K562 (cell line): ENCODE data around the gene ALS2CL. TPM values are rescaled to one million over a fixed set of nuclear protein-coding genes. Genes with fewer than 3 reads are reported as not detected.

Experiments used
- ATAC-seq: fragments of 200-7000 bp; cut with Tn5 transposase; 3 replicates; pipeline ENCODE4 v1.9.1; 2020; ENCODE audit warnings: moderate library complexity
- BruUV-seq: library from RNA; stranded (reverse); fragments of 400-500 nt; replicated peaks from 2 replicates; lab custom pipeline; 2021; lab: Mats Ljungman, UMichigan
- CTCF ChIA-PET: fragments of 300-600 bp; formaldehyde crosslinking; extraction: SDS; loops from one replicate; lab custom pipeline; 2021; ENCODE audit warnings: low intra/inter-chr PET ratio; lab: Yijun Ruan, JAX
- POLR2A ChIA-PET: fragments of 300-600, 350-650 bp; sonication (Branson Sonifier 250); formaldehyde crosslinking; extraction: SDS; loops from one replicate; lab custom pipeline; 2021; ENCODE audit warnings: antibody characterized with exemption, inconsistent platforms; lab: Yijun Ruan, JAX
- DNase-seq, 4 experiments: peaks; one replicate each; pipeline versions ENCODE4 v3.0.0 to v3.0.0-alpha.2; 2011 to 2018; ENCODE audit warnings: low spot score in 3 of 4, mixed read lengths in 3 of 4; ENCODE audit errors: extremely low read depth in 1 of 4
- FAIRE-seq: peaks from 2 replicates; lab custom pipeline; 2011; peaks lifted over from hg19 to GRCh38; lab: Jason Lieb, UNC
- H2AFZ ChIP-seq: 2 replicates; pipeline ENCODE4 v1.6.0; 2011; ENCODE audit warnings: low read depth, low read length, control low read depth, inconsistent platforms
- H3K27ac ChIP-seq: fragments of 200-600 bp; 3 replicates; pipeline ENCODE4 v1.8.0; 2011; ENCODE audit warnings: low read depth, mild to moderate bottlenecking, control low read depth, inconsistent platforms, low read length, moderate library complexity, mixed read lengths; ENCODE audit errors: extremely low read depth
- H3K27me3 ChIP-seq, 2 experiments: fragments of 300-600 bp in 1 of 2; 2 replicates in 1 of 2; 3 replicates in 1 of 2; pipeline versions ENCODE4 v1.6.0 to v1.8.0; 2011; ENCODE audit warnings: inconsistent platforms in 2 of 2, low read length in 2 of 2, mild to moderate bottlenecking in 1 of 2, mixed read lengths in 1 of 2, moderate library complexity in 1 of 2; ENCODE audit not compliant: control insufficient read depth in 2 of 2, insufficient read depth in 2 of 2
- H3K36me3 ChIP-seq: fragments of 300-600 bp; 3 replicates; pipeline ENCODE4 v1.8.0; 2011; ENCODE audit warnings: mild to moderate bottlenecking, low read length, inconsistent platforms; ENCODE audit not compliant: control insufficient read depth, insufficient read depth
- H3K4me1 ChIP-seq, 2 experiments: fragments of 200-600 bp in 1 of 2; replicated peaks in 1 of 2; 2 replicates in 1 of 2; 3 replicates in 1 of 2; pipeline versions ENCODE4 v1.5.1 to v1.8.0; 2011; ENCODE audit warnings: inconsistent platforms in 2 of 2, low read length in 2 of 2, mild to moderate bottlenecking in 1 of 2, mixed read lengths in 1 of 2, moderate library complexity in 1 of 2; ENCODE audit not compliant: control insufficient read depth in 2 of 2, insufficient read depth in 2 of 2
- H3K4me2 ChIP-seq: 2 replicates; pipeline ENCODE4 v1.6.1; 2011; ENCODE audit warnings: low read length, control low read depth, inconsistent platforms, mixed read lengths; ENCODE audit not compliant: insufficient read depth
- H3K4me3 ChIP-seq: fragments of 200-600 bp; sonication (generic), shearing (Covaris generic); 2 replicates; pipeline ENCODE4 v1.5.1; 2016; ENCODE audit warnings: control low read depth, inconsistent platforms
- H3K79me2 ChIP-seq: fragments of 200-600 bp; 3 replicates; pipeline ENCODE4 v1.8.0; 2011; ENCODE audit warnings: low read length, inconsistent platforms; ENCODE audit not compliant: control insufficient read depth, insufficient read depth
- H3K9ac ChIP-seq, 2 experiments: 2 replicates each; pipeline versions ENCODE4 v1.6.0 to v1.6.1; 2011; ENCODE audit warnings: low read depth in 2 of 2, low read length in 2 of 2, control low read depth in 1 of 2, inconsistent platforms in 1 of 2, mild to moderate bottlenecking in 1 of 2, mixed read lengths in 1 of 2; ENCODE audit not compliant: insufficient read depth in 1 of 2
- H3K9me1 ChIP-seq: one replicate; pipeline ENCODE4 v1.6.0; 2011; ENCODE audit warnings: inconsistent platforms, mild to moderate bottlenecking, low read length, moderate library complexity; ENCODE audit not compliant: control insufficient read depth, insufficient read depth
- H3K9me3 ChIP-seq: replicated peaks from 2 replicates; pipeline ENCODE4 v1.5.1; 2011; ENCODE audit warnings: low read depth, low read length, inconsistent platforms; ENCODE audit not compliant: control insufficient read depth, insufficient read depth
- H4K20me1 ChIP-seq: replicated peaks from 2 replicates; pipeline ENCODE4 v1.6.1; 2011; ENCODE audit warnings: low read length, inconsistent platforms, mixed read lengths; ENCODE audit not compliant: control insufficient read depth, insufficient read depth
- BCOR ChIP-seq: fragments of 450-650 bp; IDR thresholded peaks from 2 replicates; pipeline ENCODE4 v1.6.1; 2016
- MTA1 ChIP-seq: fragments of 450-650 bp; IDR thresholded peaks from 2 replicates; pipeline ENCODE4 v1.6.1; 2017; ENCODE audit warnings: borderline replicate concordance
- NRF1 ChIP-seq, 2 experiments: fragments of 450-650 bp; IDR thresholded peaks in 1 of 2; conservative IDR thresholded peaks in 1 of 2; 2 replicates each; pipeline ENCODE4 v1.6.1; 2014; ENCODE audit warnings: mild to moderate bottlenecking in 2 of 2
- SMC3 ChIP-seq: conservative IDR thresholded peaks from 2 replicates; pipeline ENCODE4 v1.6.1; 2011; ENCODE audit warnings: low read depth, low read length, improper control_type of control experiment; ENCODE audit not compliant: insufficient read depth
- ZNF217 ChIP-seq: sonication (generic); formaldehyde crosslinking; IDR thresholded peaks from 2 replicates; pipeline ENCODE4 v1.8.0; 2022; ENCODE audit warnings: mild to moderate bottlenecking, missing genetic modification reagents
- WGBS: fragments of 100-300 bp; shearing (Covaris generic); methylation state at CpG from one replicate; pipeline ENCODE4 v1.1.6; 2016; ENCODE audit warnings: low coverage, mixed read lengths; ENCODE audit not compliant: insufficient coverage; ENCODE audit errors: missing lambda C conversion rate; 5-methylcytosine and 5-hydroxymethylcytosine counted together
- in situ Hi-C: fragments of 300-500 bp; cut with MboI; formaldehyde crosslinking; loops from 4 replicates; pipeline ENCODE4 v1.15.0; 2018; ENCODE audit warnings: inconsistent platforms, mixed read lengths
- intact Hi-C: fragments of 100-400 bp; cut with micrococcal nuclease; formaldehyde crosslinking; loops from 2 replicates; pipeline ENCODE4 v1.14.2; 2022
- polyA plus RNA-seq, 8 experiments: library from polyadenylated mRNA; depleted of rRNA in 4 of 8; stranded (reverse) in 5 of 8; unstranded in 3 of 8; fragments of >200 nt; fragmentation: Nextera tagmentation in 2 of 8; fragmentation: Illumina TruSeq in 1 of 8; extraction: Ambion mirVana in 2 of 8; extraction: Trizol in 1 of 8; gene quantifications; 2 replicates each; pipeline versions ENCODE4 v1.2.1 to v1.2.3, GENCODE V29; 2011 to 2014; ENCODE audit warnings: inconsistent platforms in 1 of 8, missing spikeins in 1 of 8
- total RNA-seq, 7 experiments: library from RNA; depleted of rRNA in 6 of 7; stranded (reverse); fragments of >200 nt in 6 of 7; fragmentation: Illumina TruSeq in 2 of 7; extraction: Trizol in 2 of 7; gene quantifications; 2 replicates each; pipeline versions ENCODE4 v1.2.1 to v1.2.3, GENCODE V29; 2011 to 2021; ENCODE audit warnings: low replicate concordance in 1 of 7
- TF ChIP-seq, protein P1 (sequence below): sonication (generic); formaldehyde crosslinking; IDR thresholded peaks from 2 replicates; pipeline ENCODE4 v1.5.0; 2020; ENCODE audit warnings: missing genetic modification reagents
- TF ChIP-seq, protein P2 (sequence below): fragments of 250-450 bp; sonication (Bioruptor Pico); IDR thresholded peaks from 2 replicates; pipeline ENCODE4 v1.4.0; 2020; ENCODE audit warnings: mild to moderate bottlenecking, moderate library complexity

ALS2CL gene
- total and polyA plus RNA-seq, 9 of the 15 experiments (the other 6 are each of a cell fraction or from before 2014, with no cell fraction given) = 0.03 to 0.13 (median 0.05) TPM; not detected in 3

DNA sequence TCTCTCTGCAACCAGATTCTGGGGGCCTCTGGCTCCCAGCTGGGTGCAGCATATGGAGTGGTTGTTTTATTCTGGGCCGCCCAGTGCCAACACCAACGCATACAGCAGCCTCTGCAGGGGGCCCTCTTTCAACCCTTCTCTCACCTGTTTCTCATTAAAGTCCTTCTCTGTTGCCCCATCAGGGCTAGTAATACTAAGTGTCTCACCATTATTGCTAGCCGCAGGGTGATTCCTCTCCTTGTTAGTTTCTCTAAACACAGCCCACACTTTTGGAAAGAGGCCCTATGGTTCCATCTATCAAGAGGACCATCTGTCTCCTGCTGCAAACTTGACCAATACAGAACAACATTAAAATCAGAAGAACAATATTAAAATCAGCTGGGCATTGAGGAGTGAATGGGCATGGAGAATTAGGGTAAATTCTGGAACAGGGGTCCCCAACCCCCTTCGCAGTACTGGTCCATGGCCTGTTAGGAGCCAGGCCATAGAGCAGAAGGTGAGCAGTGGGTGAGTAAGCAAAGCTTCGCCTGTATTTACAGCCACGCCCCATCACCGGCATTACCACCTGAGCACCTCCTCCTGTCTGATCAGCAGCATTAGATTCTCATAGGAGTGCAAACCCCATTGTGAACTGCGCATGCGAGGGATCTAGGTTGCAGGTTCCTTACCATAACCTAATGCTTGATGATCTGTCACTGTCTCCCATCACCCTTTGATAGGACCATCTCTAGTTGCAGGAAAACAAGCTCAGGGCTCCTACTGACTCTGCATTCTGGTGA, 36.5 kb downstream of the ALS2CL start:
- Histone ChIP-seq H3K36me3 (no peaks in the 10 kb centered on the region), H3K27me3 (peaks cover 23 to 52% of the 10 kb centered on the region in 2 experiments), H4K20me1 (no peaks in the 10 kb centered on the region; the same call in 1 of the 2 replicates), H3K4me2 (no peak overlapping the region), H2AFZ (no peak overlapping the region), H3K9me3 (no peaks in the 10 kb centered on the region), H3K4me3 (no peak overlapping the region), H3K9ac (no peak overlapping the region), H3K27ac (no peak overlapping the region), H3K9me1 (no peaks in the 10 kb centered on the region), H3K4me1 (no peaks in the 10 kb centered on the region), H3K79me2 (no peaks in the 10 kb centered on the region)
- FAIRE-seq = no peak
- no peak for DNase-seq
- WGBS = under 1% methylated on average over 9 of the region's 9 CpGs
- no peak for ATAC-seq
- intact Hi-C loops = no loop called here
- BruUV-seq = no TSS peak
- peak; percentile 65 to 71; a peak in 3 of 4 replicates for TF ChIP-seq NRF1 (conservative IDR thresholded peaks at IDR 0.05 in 1 of 2, IDR thresholded peaks at IDR 0.05 in 1 of 2)
- TF ChIP-seq, protein P1, sequence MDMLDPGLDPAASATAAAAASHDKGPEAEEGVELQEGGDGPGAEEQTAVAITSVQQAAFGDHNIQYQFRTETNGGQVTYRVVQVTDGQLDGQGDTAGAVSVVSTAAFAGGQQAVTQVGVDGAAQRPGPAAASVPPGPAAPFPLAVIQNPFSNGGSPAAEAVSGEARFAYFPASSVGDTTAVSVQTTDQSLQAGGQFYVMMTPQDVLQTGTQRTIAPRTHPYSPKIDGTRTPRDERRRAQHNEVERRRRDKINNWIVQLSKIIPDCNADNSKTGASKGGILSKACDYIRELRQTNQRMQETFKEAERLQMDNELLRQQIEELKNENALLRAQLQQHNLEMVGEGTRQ (CRISPR knock-in tag) = no peak
- ChIA-PET POLR2A (interaction anchor here (0.7 to 1.0 kb wide), 2 partner anchors 9 to 27 kb away, joined by 3 to 4 read pairs; no protein-coding TSS in a partner anchor), CTCF (no interaction called here)
- in situ Hi-C loops = no loop called here

DNA sequence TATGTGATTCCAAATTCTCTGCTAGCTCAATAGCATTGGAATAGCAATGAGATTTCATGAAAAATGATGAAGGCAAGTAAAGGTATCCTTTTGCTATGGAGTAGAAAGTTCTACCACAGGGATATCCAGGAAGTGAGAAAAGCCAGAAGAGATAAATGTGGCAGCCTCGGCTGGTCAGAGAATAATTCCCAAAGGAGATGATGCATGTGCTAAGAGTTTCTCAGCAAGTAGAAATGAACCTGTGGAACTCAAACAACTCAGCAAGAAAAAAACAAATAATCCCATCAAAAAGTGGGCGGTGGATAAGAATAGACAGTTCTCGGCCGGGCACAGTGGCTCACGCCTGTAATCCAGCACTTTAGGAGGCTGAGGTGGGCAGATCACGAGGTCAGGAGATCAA, 38.2 kb downstream of the ALS2CL start:
- no peak overlapping the region for H3K4me2 ChIP-seq
- H3K9ac ChIP-seq = no peak overlapping the region
- WGBS = 0% methylated on average over 6 of the region's 6 CpGs
- no peak overlapping the region for H3K27ac ChIP-seq
- no peaks in the 10 kb centered on the region for H4K20me1 ChIP-seq
- H3K9me3 ChIP-seq = no peaks in the 10 kb centered on the region
- no TSS peak for BruUV-seq
- H3K79me2 ChIP-seq = no peaks in the 10 kb centered on the region
- peaks cover 21 to 38% of the 10 kb centered on the region in 2 experiments for H3K27me3 ChIP-seq
- no peaks in the 10 kb centered on the region for H3K36me3 ChIP-seq
- H2AFZ ChIP-seq = no peak overlapping the region
- DNase-seq (no peak), ATAC-seq (no peak), FAIRE-seq (no peak)
- intact Hi-C loops = no loop called here
- H3K4me3 ChIP-seq = no peak overlapping the region
- no peaks in the 10 kb centered on the region for H3K4me1 ChIP-seq
- TF ChIP-seq SMC3 = no peak
- no peak for TF ChIP-seq BCOR
- TF ChIP-seq MTA1 = no peak
- no peak for TF ChIP-seq ZNF217 (CRISPR knock-in tag)
- TF ChIP-seq, protein P2, sequence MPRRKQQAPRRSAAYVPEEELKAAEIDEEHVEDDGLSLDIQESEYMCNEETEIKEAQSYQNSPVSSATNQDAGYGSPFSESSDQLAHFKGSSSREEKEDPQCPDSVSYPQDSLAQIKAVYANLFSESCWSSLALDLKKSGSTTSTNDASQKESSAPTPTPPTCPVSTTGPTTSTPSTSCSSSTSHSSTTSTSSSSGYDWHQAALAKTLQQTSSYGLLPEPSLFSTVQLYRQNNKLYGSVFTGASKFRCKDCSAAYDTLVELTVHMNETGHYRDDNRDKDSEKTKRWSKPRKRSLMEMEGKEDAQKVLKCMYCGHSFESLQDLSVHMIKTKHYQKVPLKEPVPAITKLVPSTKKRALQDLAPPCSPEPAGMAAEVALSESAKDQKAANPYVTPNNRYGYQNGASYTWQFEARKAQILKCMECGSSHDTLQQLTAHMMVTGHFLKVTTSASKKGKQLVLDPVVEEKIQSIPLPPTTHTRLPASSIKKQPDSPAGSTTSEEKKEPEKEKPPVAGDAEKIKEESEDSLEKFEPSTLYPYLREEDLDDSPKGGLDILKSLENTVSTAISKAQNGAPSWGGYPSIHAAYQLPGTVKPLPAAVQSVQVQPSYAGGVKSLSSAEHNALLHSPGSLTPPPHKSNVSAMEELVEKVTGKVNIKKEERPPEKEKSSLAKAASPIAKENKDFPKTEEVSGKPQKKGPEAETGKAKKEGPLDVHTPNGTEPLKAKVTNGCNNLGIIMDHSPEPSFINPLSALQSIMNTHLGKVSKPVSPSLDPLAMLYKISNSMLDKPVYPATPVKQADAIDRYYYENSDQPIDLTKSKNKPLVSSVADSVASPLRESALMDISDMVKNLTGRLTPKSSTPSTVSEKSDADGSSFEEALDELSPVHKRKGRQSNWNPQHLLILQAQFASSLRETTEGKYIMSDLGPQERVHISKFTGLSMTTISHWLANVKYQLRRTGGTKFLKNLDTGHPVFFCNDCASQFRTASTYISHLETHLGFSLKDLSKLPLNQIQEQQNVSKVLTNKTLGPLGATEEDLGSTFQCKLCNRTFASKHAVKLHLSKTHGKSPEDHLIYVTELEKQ = no peak
- TF ChIP-seq, all 486 proteins: peak for 0
- H3K9me1 ChIP-seq = no peaks in the 10 kb centered on the region
- ChIA-PET CTCF (no interaction called here), POLR2A (interaction anchor here (0.6 to 0.9 kb wide), 2 partner anchors 37 to 84 kb away, joined by 3 read pairs; no protein-coding TSS in a partner anchor)
- in situ Hi-C loops = no loop called here
